ENCODE data around the gene CLDN16. TPM values are rescaled to one million over a fixed set of nuclear protein-coding genes. Genes with fewer than 3 reads are reported as not detected.

The CLDN16 gene
- total and polyA plus RNA-seq, 3 donors from 2014 or later, result 0.19 to 0.55 (median 0.36) TPM

DNA sequence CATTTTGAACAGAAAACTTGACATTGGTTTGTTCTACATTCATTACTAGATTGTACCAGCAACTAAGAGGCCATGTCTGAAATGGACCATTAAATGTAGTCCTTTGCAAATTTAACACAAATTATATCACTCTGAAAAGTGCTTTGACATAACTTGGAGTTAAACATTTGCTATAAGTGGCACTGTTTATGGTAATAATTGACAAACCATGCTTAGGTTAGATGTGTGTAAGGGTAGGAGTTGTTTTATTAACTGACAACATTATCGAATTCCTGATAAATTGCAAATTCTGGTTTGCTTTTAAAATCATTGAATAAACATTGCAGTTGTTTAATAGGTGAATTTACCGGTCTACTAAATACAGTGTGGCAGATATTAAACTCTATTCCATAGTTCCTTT, 67.9 kb downstream of the CLDN16 start:
- Histone ChIP-seq H3K4me3 (no peak overlapping the region), H3K4me1 (no peaks in the 10 kb centered on the region), H3K36me3 (ENCODE audit: low read depth, missing control alignments) (no peaks in the 10 kb centered on the region), H3K27ac (no peak overlapping the region), H3K9me3 (no peaks in the 10 kb centered on the region), H3K27me3 (no peaks in the 10 kb centered on the region)
- TF ChIP-seq, protein P1, sequence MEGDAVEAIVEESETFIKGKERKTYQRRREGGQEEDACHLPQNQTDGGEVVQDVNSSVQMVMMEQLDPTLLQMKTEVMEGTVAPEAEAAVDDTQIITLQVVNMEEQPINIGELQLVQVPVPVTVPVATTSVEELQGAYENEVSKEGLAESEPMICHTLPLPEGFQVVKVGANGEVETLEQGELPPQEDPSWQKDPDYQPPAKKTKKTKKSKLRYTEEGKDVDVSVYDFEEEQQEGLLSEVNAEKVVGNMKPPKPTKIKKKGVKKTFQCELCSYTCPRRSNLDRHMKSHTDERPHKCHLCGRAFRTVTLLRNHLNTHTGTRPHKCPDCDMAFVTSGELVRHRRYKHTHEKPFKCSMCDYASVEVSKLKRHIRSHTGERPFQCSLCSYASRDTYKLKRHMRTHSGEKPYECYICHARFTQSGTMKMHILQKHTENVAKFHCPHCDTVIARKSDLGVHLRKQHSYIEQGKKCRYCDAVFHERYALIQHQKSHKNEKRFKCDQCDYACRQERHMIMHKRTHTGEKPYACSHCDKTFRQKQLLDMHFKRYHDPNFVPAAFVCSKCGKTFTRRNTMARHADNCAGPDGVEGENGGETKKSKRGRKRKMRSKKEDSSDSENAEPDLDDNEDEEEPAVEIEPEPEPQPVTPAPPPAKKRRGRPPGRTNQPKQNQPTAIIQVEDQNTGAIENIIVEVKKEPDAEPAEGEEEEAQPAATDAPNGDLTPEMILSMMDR (IDR thresholded peaks at IDR 0.05), result no peak
- TF ChIP-seq POLR2A (IDR thresholded peaks at IDR 0.05), result no peak
- intact Hi-C loops (cut with DNase I; ENCODE audit: low total_unique reads), result no loop called here
- DNase-seq, result no peak
- 87 to 94% methylated on average over 2 of the region's 2 CpGs for WGBS, 2 donors

DNA sequence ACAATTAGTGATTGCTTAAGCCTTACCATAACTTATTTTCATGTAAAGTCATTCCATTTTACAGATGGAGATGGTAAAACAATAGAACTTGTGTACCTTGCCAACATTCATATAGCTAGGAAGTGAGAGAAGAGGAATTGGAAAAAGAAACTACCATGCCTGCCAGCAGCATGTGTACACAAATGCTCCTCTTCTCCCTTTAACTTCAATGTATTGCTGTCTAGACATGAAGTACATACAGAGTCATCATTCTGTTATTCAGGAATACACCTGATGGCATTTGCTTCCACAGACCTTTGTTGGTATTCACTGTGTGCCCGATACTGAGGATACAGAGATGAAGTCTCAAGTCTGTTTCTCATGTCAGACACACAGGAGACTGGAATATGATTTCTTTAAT, 68.8 kb downstream of the CLDN16 start:
- Histone ChIP-seq H3K36me3 (ENCODE audit: low read depth, missing control alignments) (no peaks in the 10 kb centered on the region), H3K9me3 (no peaks in the 10 kb centered on the region), H3K27ac (no peak overlapping the region), H3K4me1 (no peaks in the 10 kb centered on the region), H3K27me3 (no peaks in the 10 kb centered on the region), H3K4me3 (no peak overlapping the region)
- intact Hi-C loops (cut with DNase I; ENCODE audit: low total_unique reads), result no loop called here
- TF ChIP-seq, protein P1 (IDR thresholded peaks at IDR 0.05), result no peak
- TF ChIP-seq POLR2A (IDR thresholded peaks at IDR 0.05), result no peak
- WGBS, 2 donors, result 94 to 100% methylated on average over 1 of the region's 1 CpG
- DNase-seq, result no peak

DNA sequence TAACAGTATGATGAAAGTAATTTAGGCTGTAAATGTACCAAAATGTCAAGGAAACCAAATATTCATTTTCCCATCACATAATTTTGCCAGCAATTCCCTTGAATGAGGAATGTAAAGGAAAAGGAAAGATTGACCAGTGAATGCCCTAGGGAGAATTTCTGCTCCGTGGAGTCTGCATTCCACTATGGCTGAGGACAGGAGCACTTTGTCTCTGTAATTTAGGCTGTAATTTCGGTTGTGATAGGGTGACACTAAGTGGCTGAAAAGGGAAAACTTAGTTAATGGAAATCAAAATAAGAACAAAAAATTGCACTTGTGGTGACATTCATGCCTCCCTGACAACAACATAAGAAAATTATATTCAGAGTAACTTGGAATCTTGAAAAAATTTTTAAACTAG, 70.1 kb downstream of the CLDN16 start:
- no peak overlapping the region for H3K27ac ChIP-seq
- no peaks in the 10 kb centered on the region for H3K36me3 ChIP-seq (ENCODE audit: low read depth, missing control alignments)
- TF ChIP-seq, protein P1 (IDR thresholded peaks at IDR 0.05), result no peak
- no peak for TF ChIP-seq POLR2A (IDR thresholded peaks at IDR 0.05)
- no peak overlapping the region for H3K4me3 ChIP-seq
- intact Hi-C loops (cut with DNase I; ENCODE audit: low total_unique reads), result no loop called here
- WGBS, 2 donors, result 36 to 43% methylated on average over 2 of the region's 2 CpGs
- H3K9me3 ChIP-seq, result no peaks in the 10 kb centered on the region
- H3K27me3 ChIP-seq, result no peaks in the 10 kb centered on the region
- DNase-seq, result no peak
- H3K4me1 ChIP-seq, result no peaks in the 10 kb centered on the region

Other genes with a start within 250 kb of the CLDN16 start
- 10 to 100 TPM in 1 of 2 donors, 1 to 10 TPM in 1; 5.7 to 37.5 TPM for gene CLDN1, start 65.7 kb upstream of the CLDN16 start, total RNA-seq
- gene CLDN1, start 65.7 kb upstream of the CLDN16 start, polyA plus RNA-seq (ENCODE audit: insufficient read depth, low read depth, low replicate concordance), result 37.1 TPM
- 1 to 10 TPM in 1 of 2 donors, under 1 TPM in 1; 0.19 to 1.6 TPM for gene TMEM207, start 61.7 kb downstream of the CLDN16 start, total RNA-seq
- gene TMEM207, start 61.7 kb downstream of the CLDN16 start, polyA plus RNA-seq (ENCODE audit: insufficient read depth, low read depth, low replicate concordance), result not detected
- 1 to 10 TPM; 1.7 to 3.2 TPM for gene IL1RAP, start 125.9 kb downstream of the CLDN16 start, total RNA-seq
- gene IL1RAP, start 125.9 kb downstream of the CLDN16 start, polyA plus RNA-seq (ENCODE audit: insufficient read depth, low read depth, low replicate concordance), result 2.1 TPM

Measured in testis (tissue), 3 donors.